Vagina (tissue), 2 donors: Measurements from ENCODE around the gene CAMKK2.

Source experiments
- CTCF ChIP-seq, 3 experiments: fragments of 450-650 bp in 2 of 3; fragments of 200-600 bp in 1 of 3; sonication (generic) in 1 of 3; IDR thresholded peaks; one replicate each; pipeline ENCODE4 v1.5.1; 2017 to 2019; ENCODE audit warnings: antibody characterized with exemption in 3 of 3, mild to moderate bottlenecking in 2 of 3, moderate library complexity in 2 of 3
- POLR2A ChIP-seq, 2 donors: fragments of 450-650 bp; IDR thresholded peaks; one replicate each; pipeline ENCODE4 v1.6.1; 2017; ENCODE audit warnings: antibody characterized with exemption in 2 of 2, mild to moderate bottlenecking in 2 of 2, moderate library complexity in 2 of 2
- POLR2AphosphoS5 ChIP-seq, 2 donors: sonication (generic); formaldehyde crosslinking; IDR thresholded peaks; one replicate each; pipeline ENCODE4 v1.9.0; 2017; ENCODE audit warnings: antibody characterized with exemption in 2 of 2, mild to moderate bottlenecking in 2 of 2, low read depth in 1 of 2; ENCODE audit not compliant: insufficient read depth in 1 of 2

- TF ChIP-seq CTCF (IDR thresholded peaks at IDR 0.05) = no peak
- no peak for TF ChIP-seq POLR2A (IDR thresholded peaks at IDR 0.05)
- no peak for TF ChIP-seq POLR2AphosphoS5 (IDR thresholded peaks at IDR 0.05; ENCODE audit: insufficient read depth in 1 of 2, low read depth in 1 of 2)
These were observed 32.1 kb upstream of the CAMKK2 start for GRCh38 chr12:121328620-121329019.
